ENCODE measurements around the gene USO1.

DNA sequence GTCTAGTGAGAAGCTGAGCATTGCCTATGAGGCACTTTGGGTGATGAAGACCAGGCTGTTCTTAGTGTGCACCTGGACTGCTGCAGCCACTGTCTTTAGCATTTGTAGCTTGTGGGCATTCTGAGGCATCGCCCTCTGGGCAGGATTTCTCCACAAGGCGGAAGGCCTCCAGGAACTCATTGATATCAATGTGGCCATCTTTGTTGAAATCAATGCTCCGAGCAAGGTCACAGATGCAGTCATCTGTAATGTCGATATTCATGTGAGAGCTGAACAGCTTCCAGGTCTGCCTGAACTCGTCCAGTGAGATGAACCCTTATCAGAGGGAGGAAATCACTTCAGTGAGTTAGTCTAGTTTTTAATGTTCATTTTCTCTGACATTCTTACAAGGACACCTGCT is 136.2 kb downstream of the USO1 start:
- TF ChIP-seq, protein P1, sequence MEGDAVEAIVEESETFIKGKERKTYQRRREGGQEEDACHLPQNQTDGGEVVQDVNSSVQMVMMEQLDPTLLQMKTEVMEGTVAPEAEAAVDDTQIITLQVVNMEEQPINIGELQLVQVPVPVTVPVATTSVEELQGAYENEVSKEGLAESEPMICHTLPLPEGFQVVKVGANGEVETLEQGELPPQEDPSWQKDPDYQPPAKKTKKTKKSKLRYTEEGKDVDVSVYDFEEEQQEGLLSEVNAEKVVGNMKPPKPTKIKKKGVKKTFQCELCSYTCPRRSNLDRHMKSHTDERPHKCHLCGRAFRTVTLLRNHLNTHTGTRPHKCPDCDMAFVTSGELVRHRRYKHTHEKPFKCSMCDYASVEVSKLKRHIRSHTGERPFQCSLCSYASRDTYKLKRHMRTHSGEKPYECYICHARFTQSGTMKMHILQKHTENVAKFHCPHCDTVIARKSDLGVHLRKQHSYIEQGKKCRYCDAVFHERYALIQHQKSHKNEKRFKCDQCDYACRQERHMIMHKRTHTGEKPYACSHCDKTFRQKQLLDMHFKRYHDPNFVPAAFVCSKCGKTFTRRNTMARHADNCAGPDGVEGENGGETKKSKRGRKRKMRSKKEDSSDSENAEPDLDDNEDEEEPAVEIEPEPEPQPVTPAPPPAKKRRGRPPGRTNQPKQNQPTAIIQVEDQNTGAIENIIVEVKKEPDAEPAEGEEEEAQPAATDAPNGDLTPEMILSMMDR (IDR thresholded peaks at IDR 0.05): no peak
- TF ChIP-seq ZFX (IDR thresholded peaks at IDR 0.05; ENCODE audit: borderline replicate concordance): no peak
